IMR-90 (cell line): ENCODE results near the gene DUSP7.

Source experiments
- BHLHE40 ChIP-seq: fragments of 150-350 bp; IDR thresholded peaks from 2 replicates; pipeline ENCODE4 v1.6.1; 2016; ENCODE audit warnings: mild to moderate bottlenecking, low read depth, low read length
- RAD21 ChIP-seq: IDR thresholded peaks from 2 replicates; pipeline ENCODE4 v1.6.1; 2012; ENCODE audit warnings: low read length, improper control_type of control experiment
- TF ChIP-seq, protein P1 (sequence below): conservative IDR thresholded peaks from 2 replicates; pipeline ENCODE4 v1.5.1; 2012; ENCODE audit warnings: mild to moderate bottlenecking, low read depth, low read length, improper control_type of control experiment
- TF ChIP-seq, protein P2 (sequence below): fragments of 150-350 bp; IDR thresholded peaks from 2 replicates; pipeline ENCODE4 v1.6.1; 2016; ENCODE audit warnings: low read depth, mild to moderate bottlenecking, low read length, moderate library complexity, borderline replicate concordance

DNA sequence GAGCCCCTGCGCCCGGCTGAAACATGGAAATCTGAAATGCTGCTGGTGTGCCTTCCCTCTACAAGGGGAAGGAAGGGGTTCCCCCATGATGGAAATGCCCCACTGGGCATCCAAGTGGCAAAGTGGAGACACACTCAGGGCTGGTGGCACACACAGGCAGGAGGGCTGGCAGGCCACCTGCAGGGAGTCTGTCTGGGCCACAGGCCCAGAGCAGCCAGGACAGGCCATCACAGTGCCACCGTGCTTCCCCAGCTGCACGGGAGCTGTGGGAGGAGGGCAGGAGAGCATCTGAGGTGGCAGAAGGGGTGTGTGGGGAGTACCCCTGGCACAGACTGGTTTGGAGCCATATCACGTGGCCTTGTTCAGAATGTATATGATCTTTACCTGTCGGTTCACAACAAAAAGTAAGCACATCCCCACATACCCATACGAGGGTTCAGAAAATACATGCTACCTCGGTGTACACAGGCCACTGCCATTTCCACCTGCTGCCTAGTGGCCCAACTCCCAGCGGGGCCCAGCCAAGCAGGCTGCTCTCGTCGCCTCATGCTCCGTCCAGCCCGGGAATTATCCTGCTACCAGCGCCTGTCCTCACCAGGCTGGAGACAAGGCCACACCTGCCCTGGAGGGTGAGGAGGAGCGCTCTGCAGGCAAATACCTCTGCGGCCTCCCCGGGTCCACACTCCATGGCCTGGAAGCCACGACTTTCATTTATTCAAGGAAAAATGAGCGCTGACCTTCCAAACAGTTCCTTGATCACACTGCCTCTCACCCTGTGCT, 22.6 kb upstream of the DUSP7 start:
- TF ChIP-seq, protein P1, sequence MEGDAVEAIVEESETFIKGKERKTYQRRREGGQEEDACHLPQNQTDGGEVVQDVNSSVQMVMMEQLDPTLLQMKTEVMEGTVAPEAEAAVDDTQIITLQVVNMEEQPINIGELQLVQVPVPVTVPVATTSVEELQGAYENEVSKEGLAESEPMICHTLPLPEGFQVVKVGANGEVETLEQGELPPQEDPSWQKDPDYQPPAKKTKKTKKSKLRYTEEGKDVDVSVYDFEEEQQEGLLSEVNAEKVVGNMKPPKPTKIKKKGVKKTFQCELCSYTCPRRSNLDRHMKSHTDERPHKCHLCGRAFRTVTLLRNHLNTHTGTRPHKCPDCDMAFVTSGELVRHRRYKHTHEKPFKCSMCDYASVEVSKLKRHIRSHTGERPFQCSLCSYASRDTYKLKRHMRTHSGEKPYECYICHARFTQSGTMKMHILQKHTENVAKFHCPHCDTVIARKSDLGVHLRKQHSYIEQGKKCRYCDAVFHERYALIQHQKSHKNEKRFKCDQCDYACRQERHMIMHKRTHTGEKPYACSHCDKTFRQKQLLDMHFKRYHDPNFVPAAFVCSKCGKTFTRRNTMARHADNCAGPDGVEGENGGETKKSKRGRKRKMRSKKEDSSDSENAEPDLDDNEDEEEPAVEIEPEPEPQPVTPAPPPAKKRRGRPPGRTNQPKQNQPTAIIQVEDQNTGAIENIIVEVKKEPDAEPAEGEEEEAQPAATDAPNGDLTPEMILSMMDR, result no peak
- TF ChIP-seq, protein P2, sequence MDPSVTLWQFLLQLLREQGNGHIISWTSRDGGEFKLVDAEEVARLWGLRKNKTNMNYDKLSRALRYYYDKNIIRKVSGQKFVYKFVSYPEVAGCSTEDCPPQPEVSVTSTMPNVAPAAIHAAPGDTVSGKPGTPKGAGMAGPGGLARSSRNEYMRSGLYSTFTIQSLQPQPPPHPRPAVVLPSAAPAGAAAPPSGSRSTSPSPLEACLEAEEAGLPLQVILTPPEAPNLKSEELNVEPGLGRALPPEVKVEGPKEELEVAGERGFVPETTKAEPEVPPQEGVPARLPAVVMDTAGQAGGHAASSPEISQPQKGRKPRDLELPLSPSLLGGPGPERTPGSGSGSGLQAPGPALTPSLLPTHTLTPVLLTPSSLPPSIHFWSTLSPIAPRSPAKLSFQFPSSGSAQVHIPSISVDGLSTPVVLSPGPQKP, result no peak
- TF ChIP-seq RAD21, result no peak
- no peak for TF ChIP-seq BHLHE40
